Gastrocnemius medialis (tissue), 4 donors: ENCODE data around the gene SCUBE3.

ENCODE experiments used
- CTCF ChIP-seq, 5 experiments: fragments of 450-650 bp in 3 of 5; fragments of 200-600 bp in 2 of 5; sonication (generic) in 2 of 5; IDR thresholded peaks in 4 of 5; conservative IDR thresholded peaks in 1 of 5; 1 replicate in 4 of 5; 2 replicates in 1 of 5; pipeline ENCODE4 v1.5.1; 2016 to 2019; ENCODE audit warnings: antibody characterized with exemption in 5 of 5, mild to moderate bottlenecking in 3 of 5, moderate library complexity in 3 of 5
- POLR2A ChIP-seq, 2 donors: fragments of 450-650 bp; IDR thresholded peaks; one replicate each; pipeline ENCODE4 v1.6.1; 2017; ENCODE audit warnings: antibody characterized with exemption in 2 of 2, mild to moderate bottlenecking in 2 of 2, moderate library complexity in 2 of 2

GRCh38 chr6:35170166-35170565 lies 43.6 kb upstream of the SCUBE3 start:
- TF ChIP-seq CTCF (IDR thresholded peaks at IDR 0.05 in 4 of 5, conservative IDR thresholded peaks at IDR 0.05 in 1 of 5) (no peak), POLR2A (IDR thresholded peaks at IDR 0.05) (no peak)
